PC-9 (cell line): Measurements from ENCODE around the gene CLIC5.

Source experiments
- EZH2 ChIP-seq: fragments of 200-600 bp; sonication (generic); IDR thresholded peaks from 2 replicates; pipeline ENCODE4 v1.8.0; 2017; ENCODE audit warnings: antibody characterized with exemption, low read depth
- TF ChIP-seq, protein P1 (sequence below): fragments of 200-600 bp; sonication (generic); conservative IDR thresholded peaks from 2 replicates; pipeline ENCODE4 v1.6.1; 2017; ENCODE audit warnings: mixed run types, antibody characterized with exemption, mild to moderate bottlenecking, moderate library complexity

DNA sequence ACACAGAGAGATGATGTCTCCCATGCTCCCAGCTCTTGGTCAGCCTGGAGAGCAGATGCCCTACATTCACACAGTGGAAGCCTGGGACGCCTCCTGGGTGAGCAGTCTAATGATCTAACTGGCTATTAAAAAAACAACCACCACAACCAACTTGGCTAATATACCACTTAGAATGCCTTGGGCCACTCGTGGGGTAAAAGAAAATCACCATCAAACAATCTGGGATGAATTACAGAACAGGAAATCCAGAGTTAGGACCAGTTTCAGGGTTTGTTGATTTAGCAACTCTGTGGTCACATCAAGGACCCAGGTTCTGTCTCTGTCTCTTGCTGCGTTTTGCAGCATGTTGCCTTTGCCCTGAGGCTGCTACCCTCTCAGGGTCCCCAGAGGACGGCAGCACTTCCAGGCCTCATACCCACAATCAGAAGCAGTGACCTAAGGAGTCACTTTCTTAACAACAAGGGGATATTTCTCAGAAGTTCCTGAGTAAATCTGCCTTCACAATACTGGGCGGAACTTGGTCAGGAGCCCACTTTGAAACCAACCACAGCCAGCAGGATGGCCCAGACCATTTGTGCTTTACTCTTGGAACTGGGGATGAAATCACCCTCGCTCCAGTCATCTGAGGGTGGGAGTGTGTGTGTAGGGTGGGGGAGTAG is 118.7 kb downstream of the CLIC5 start:
- TF ChIP-seq, protein P1, sequence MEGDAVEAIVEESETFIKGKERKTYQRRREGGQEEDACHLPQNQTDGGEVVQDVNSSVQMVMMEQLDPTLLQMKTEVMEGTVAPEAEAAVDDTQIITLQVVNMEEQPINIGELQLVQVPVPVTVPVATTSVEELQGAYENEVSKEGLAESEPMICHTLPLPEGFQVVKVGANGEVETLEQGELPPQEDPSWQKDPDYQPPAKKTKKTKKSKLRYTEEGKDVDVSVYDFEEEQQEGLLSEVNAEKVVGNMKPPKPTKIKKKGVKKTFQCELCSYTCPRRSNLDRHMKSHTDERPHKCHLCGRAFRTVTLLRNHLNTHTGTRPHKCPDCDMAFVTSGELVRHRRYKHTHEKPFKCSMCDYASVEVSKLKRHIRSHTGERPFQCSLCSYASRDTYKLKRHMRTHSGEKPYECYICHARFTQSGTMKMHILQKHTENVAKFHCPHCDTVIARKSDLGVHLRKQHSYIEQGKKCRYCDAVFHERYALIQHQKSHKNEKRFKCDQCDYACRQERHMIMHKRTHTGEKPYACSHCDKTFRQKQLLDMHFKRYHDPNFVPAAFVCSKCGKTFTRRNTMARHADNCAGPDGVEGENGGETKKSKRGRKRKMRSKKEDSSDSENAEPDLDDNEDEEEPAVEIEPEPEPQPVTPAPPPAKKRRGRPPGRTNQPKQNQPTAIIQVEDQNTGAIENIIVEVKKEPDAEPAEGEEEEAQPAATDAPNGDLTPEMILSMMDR: no peak
- TF ChIP-seq EZH2: no peak
